H1 (cell line): ENCODE data around the gene MAB21L3. TPM values are rescaled to one million over a fixed set of nuclear protein-coding genes. Genes with fewer than 3 reads are reported as not detected.

Experiments
- polyA plus RNA-seq, 7 experiments: library from polyadenylated mRNA; depleted of rRNA in 3 of 7; stranded (reverse) in 5 of 7; unstranded in 2 of 7; fragments of >200 nt in 5 of 7; fragments of 200-250 nt in 2 of 7; gene quantifications; 1 replicate in 5 of 7; 2 replicates in 1 of 7; 4 replicates in 1 of 7; pipeline versions ENCODE4 v1.2.1 to v1.2.3, GENCODE V29; 2011 to 2013; ENCODE audit warnings: missing spikeins in 2 of 7, mixed read lengths in 2 of 7
- total RNA-seq: library from RNA; stranded (reverse); fragmentation: NEBNext Ultra II Directional; extraction: Animal tissue kit (Norgen Biotek cat#: 25700); gene quantifications from 2 replicates; pipeline ENCODE4 v1.2.1, GENCODE V29; 2021
- TF ChIP-seq, protein P1 (sequence below): fragments of 300-600 bp; sonication (generic); IDR thresholded peaks from 2 replicates; pipeline ENCODE4 v1.7.1; 2012; ENCODE audit warnings: low read length, moderate library complexity, mild to moderate bottlenecking, inconsistent platforms; ENCODE audit not compliant: insufficient replicate concordance

MAB21L3 gene
- total and polyA plus RNA-seq, 2 of the 8 experiments (the other 6 are each of a cell fraction or from before 2014, with no cell fraction given), result not detected

DNA sequence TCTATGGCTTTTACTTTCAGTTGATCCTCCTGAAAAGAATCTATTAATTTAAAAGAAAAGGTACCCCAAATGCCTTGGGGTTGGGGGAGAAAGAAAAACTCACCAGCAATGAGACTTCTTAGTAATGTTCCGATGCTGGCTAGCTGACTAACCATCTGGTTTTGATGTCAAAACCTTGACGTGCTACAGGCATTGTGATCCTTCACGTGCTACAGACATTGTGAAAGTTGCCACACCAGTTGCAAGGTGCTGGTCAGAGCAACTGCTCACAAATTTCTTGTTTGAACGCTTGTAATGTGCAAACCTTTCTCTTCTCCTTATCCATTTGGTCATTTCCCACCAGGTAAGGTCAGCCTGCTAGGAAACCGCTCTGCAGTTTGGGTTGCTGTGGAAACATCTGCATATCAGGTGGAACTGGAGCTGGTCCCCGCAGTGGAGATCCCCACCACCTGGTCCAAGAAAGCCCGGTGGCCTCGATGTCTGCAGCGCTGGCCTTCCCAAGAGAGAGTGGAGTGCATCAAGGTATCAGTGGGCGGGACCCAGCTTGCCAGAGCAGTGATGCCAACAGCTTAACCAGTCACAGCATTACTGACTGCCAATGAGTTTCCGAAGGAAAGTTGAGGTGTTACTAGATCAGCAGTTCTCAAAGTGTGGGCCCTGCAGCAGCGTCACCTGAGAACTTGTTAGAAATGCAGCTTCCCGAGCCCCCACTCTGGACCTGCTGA, 16.1 kb downstream of the MAB21L3 start (continued):
- TF ChIP-seq, protein P1, sequence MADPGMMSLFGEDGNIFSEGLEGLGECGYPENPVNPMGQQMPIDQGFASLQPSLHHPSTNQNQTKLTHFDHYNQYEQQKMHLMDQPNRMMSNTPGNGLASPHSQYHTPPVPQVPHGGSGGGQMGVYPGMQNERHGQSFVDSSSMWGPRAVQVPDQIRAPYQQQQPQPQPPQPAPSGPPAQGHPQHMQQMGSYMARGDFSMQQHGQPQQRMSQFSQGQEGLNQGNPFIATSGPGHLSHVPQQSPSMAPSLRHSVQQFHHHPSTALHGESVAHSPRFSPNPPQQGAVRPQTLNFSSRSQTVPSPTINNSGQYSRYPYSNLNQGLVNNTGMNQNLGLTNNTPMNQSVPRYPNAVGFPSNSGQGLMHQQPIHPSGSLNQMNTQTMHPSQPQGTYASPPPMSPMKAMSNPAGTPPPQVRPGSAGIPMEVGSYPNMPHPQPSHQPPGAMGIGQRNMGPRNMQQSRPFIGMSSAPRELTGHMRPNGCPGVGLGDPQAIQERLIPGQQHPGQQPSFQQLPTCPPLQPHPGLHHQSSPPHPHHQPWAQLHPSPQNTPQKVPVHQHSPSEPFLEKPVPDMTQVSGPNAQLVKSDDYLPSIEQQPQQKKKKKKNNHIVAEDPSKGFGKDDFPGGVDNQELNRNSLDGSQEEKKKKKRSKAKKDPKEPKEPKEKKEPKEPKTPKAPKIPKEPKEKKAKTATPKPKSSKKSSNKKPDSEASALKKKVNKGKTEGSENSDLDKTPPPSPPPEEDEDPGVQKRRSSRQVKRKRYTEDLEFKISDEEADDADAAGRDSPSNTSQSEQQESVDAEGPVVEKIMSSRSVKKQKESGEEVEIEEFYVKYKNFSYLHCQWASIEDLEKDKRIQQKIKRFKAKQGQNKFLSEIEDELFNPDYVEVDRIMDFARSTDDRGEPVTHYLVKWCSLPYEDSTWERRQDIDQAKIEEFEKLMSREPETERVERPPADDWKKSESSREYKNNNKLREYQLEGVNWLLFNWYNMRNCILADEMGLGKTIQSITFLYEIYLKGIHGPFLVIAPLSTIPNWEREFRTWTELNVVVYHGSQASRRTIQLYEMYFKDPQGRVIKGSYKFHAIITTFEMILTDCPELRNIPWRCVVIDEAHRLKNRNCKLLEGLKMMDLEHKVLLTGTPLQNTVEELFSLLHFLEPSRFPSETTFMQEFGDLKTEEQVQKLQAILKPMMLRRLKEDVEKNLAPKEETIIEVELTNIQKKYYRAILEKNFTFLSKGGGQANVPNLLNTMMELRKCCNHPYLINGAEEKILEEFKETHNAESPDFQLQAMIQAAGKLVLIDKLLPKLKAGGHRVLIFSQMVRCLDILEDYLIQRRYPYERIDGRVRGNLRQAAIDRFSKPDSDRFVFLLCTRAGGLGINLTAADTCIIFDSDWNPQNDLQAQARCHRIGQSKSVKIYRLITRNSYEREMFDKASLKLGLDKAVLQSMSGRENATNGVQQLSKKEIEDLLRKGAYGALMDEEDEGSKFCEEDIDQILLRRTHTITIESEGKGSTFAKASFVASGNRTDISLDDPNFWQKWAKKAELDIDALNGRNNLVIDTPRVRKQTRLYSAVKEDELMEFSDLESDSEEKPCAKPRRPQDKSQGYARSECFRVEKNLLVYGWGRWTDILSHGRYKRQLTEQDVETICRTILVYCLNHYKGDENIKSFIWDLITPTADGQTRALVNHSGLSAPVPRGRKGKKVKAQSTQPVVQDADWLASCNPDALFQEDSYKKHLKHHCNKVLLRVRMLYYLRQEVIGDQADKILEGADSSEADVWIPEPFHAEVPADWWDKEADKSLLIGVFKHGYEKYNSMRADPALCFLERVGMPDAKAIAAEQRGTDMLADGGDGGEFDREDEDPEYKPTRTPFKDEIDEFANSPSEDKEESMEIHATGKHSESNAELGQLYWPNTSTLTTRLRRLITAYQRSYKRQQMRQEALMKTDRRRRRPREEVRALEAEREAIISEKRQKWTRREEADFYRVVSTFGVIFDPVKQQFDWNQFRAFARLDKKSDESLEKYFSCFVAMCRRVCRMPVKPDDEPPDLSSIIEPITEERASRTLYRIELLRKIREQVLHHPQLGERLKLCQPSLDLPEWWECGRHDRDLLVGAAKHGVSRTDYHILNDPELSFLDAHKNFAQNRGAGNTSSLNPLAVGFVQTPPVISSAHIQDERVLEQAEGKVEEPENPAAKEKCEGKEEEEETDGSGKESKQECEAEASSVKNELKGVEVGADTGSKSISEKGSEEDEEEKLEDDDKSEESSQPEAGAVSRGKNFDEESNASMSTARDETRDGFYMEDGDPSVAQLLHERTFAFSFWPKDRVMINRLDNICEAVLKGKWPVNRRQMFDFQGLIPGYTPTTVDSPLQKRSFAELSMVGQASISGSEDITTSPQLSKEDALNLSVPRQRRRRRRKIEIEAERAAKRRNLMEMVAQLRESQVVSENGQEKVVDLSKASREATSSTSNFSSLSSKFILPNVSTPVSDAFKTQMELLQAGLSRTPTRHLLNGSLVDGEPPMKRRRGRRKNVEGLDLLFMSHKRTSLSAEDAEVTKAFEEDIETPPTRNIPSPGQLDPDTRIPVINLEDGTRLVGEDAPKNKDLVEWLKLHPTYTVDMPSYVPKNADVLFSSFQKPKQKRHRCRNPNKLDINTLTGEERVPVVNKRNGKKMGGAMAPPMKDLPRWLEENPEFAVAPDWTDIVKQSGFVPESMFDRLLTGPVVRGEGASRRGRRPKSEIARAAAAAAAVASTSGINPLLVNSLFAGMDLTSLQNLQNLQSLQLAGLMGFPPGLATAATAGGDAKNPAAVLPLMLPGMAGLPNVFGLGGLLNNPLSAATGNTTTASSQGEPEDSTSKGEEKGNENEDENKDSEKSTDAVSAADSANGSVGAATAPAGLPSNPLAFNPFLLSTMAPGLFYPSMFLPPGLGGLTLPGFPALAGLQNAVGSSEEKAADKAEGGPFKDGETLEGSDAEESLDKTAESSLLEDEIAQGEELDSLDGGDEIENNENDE, result no peak
